Caco-2 (cell line): Measurements from ENCODE around the gene POU4F2. TPM values are rescaled to one million over a fixed set of nuclear protein-coding genes. Genes with fewer than 3 reads are reported as not detected.
A peak's percentile ranks its signal among the peaks of the same experiment; 100 is the strongest.

Experiments
- BruUV-seq: library from RNA; stranded (reverse); fragments of 400-500 nt; replicated peaks from 2 replicates; lab custom pipeline; 2021; lab: Mats Ljungman, UMichigan
- CTCF ChIA-PET: fragments of 300-600 bp; sonication (Branson Sonifier 250); formaldehyde crosslinking; loops from one replicate; lab custom pipeline; 2022; ENCODE audit warnings: antibody characterized with exemption; lab: Charles Lee
- POLR2A ChIA-PET: fragments of 300-600 bp; sonication (Branson Sonifier 250); formaldehyde crosslinking; loops from one replicate; lab custom pipeline; 2022; ENCODE audit warnings: antibody characterized with exemption; lab: Charles Lee
- DNase-seq, 2 experiments: peaks; one replicate each; pipeline versions ENCODE4 v3.0.0 to v3.0.0-alpha.2; 2020 to 2022
- H3K27me3 ChIP-seq: replicated peaks from 2 replicates; pipeline ENCODE4 v1.6.0; 2011; ENCODE audit warnings: low read length; ENCODE audit not compliant: control insufficient read depth, insufficient read depth
- H3K36me3 ChIP-seq: 2 replicates; pipeline ENCODE4 v1.5.1; 2011; ENCODE audit warnings: low read length; ENCODE audit not compliant: control insufficient read depth, insufficient read depth
- H3K4me1 ChIP-seq: fragments of 250-450 bp; sonication (Bioruptor Pico); 2 replicates; pipeline ENCODE4 v1.5.1; 2020; ENCODE audit warnings: mild to moderate bottlenecking
- H3K4me3 ChIP-seq: 2 replicates; pipeline ENCODE4 v1.5.1; 2011; ENCODE audit warnings: low read depth, mild to moderate bottlenecking, control low read depth, low read length
- H3K9me3 ChIP-seq: fragments of 250-450 bp; sonication (Bioruptor Pico); 2 replicates; pipeline ENCODE4 v1.5.1; 2020; ENCODE audit warnings: mild to moderate bottlenecking, moderate library complexity
- H3K27ac Mint-ChIP-seq: one replicate; pipeline ENCODE4 v1.8.0; 2022; ENCODE audit warnings: mixed read lengths; ENCODE audit not compliant: unreplicated experiment
- H3K27me3 Mint-ChIP-seq: one replicate; pipeline ENCODE4 v1.8.0; 2022; ENCODE audit warnings: mixed read lengths; ENCODE audit not compliant: insufficient read depth, unreplicated experiment
- H3K36me3 Mint-ChIP-seq: one replicate; pipeline ENCODE4 v1.8.0; 2022; ENCODE audit warnings: mild to moderate bottlenecking, mixed read lengths; ENCODE audit not compliant: insufficient read depth, unreplicated experiment
- H3K4me1 Mint-ChIP-seq: one replicate; pipeline ENCODE4 v1.8.0; 2022; ENCODE audit warnings: low read depth, mixed read lengths; ENCODE audit not compliant: unreplicated experiment
- H3K4me3 Mint-ChIP-seq: one replicate; pipeline ENCODE4 v1.8.0; 2022; ENCODE audit warnings: mild to moderate bottlenecking, moderate library complexity, mixed read lengths; ENCODE audit not compliant: unreplicated experiment
- H3K9me3 Mint-ChIP-seq: one replicate; pipeline ENCODE4 v1.8.0; 2022; ENCODE audit warnings: mixed read lengths; ENCODE audit not compliant: unreplicated experiment
- intact Hi-C: fragments of 100-400 bp; cut with micrococcal nuclease; formaldehyde crosslinking; loops from one replicate; pipeline ENCODE4 v1.10.0; 2022; ENCODE audit not compliant: unreplicated experiment
- total RNA-seq: library from RNA; stranded (reverse); gene quantifications from 2 replicates; pipeline ENCODE4 v1.2.3, GENCODE V29; 2022
- TF ChIP-seq, protein P1 (sequence below), 2 experiments: fragments of 200-600 bp in 1 of 2; IDR thresholded peaks; 1 replicate in 1 of 2; 2 replicates in 1 of 2; pipeline versions ENCODE4 v1.5.1 to v1.8.0; 2011 to 2022; ENCODE audit warnings: antibody characterized with exemption in 1 of 2, control low read depth in 1 of 2, inconsistent platforms in 1 of 2, low read depth in 1 of 2, low read length in 1 of 2, mild to moderate bottlenecking in 1 of 2, moderate library complexity in 1 of 2; ENCODE audit not compliant: insufficient read depth in 1 of 2, severe bottlenecking in 1 of 2, unreplicated experiment in 1 of 2

POU4F2 gene
- total RNA-seq, 1 experiment from 2014 or later: not detected

DNA sequence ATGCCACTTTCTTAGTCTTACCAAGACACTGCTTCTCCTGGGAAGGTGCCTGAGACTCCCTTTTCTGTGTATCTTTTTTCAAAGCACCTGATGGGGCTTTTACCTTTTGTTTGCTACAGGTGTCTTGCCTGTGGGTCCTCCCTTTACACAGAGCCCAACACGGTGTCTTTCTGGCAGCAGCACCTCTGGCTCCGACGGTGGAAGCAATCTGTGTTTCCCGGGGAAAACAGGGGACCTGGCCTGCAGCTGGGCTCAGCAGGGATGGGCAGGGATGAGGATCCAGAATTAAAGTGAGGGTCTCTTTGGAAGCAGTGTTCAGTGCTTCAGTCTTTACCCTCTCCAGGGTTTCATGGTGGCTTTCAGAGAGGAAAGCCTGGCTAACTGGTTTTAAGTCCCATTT, 11.3 kb downstream of the POU4F2 start:
- H3K27me3 ChIP-seq: no peaks in the 10 kb centered on the region
- POLR2A ChIA-PET: no interaction called here
- Mint-ChIP-seq H3K27me3 (peaks cover 21% of the 10 kb centered on the region), H3K27ac (no peak overlapping the region), H3K9me3 (no peaks in the 10 kb centered on the region), H3K4me3 (no peak overlapping the region), H3K4me1 (no peaks in the 10 kb centered on the region), H3K36me3 (no peaks in the 10 kb centered on the region)
- no peaks in the 10 kb centered on the region for H3K4me1 ChIP-seq
- intact Hi-C loops: no loop called here
- no peaks in the 10 kb centered on the region for H3K36me3 ChIP-seq
- TF ChIP-seq, protein P1, sequence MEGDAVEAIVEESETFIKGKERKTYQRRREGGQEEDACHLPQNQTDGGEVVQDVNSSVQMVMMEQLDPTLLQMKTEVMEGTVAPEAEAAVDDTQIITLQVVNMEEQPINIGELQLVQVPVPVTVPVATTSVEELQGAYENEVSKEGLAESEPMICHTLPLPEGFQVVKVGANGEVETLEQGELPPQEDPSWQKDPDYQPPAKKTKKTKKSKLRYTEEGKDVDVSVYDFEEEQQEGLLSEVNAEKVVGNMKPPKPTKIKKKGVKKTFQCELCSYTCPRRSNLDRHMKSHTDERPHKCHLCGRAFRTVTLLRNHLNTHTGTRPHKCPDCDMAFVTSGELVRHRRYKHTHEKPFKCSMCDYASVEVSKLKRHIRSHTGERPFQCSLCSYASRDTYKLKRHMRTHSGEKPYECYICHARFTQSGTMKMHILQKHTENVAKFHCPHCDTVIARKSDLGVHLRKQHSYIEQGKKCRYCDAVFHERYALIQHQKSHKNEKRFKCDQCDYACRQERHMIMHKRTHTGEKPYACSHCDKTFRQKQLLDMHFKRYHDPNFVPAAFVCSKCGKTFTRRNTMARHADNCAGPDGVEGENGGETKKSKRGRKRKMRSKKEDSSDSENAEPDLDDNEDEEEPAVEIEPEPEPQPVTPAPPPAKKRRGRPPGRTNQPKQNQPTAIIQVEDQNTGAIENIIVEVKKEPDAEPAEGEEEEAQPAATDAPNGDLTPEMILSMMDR (IDR thresholded peaks at IDR 0.05; ENCODE audit: insufficient read depth in 1 of 2, low read depth in 1 of 2, low read length in 1 of 2, severe bottlenecking in 1 of 2, unreplicated experiment in 1 of 2): no peak
- no peak overlapping the region for H3K4me3 ChIP-seq
- no TSS peak for BruUV-seq
- H3K9me3 ChIP-seq: no peaks in the 10 kb centered on the region
- CTCF ChIA-PET: no interaction called here
- no peak for DNase-seq

DNA sequence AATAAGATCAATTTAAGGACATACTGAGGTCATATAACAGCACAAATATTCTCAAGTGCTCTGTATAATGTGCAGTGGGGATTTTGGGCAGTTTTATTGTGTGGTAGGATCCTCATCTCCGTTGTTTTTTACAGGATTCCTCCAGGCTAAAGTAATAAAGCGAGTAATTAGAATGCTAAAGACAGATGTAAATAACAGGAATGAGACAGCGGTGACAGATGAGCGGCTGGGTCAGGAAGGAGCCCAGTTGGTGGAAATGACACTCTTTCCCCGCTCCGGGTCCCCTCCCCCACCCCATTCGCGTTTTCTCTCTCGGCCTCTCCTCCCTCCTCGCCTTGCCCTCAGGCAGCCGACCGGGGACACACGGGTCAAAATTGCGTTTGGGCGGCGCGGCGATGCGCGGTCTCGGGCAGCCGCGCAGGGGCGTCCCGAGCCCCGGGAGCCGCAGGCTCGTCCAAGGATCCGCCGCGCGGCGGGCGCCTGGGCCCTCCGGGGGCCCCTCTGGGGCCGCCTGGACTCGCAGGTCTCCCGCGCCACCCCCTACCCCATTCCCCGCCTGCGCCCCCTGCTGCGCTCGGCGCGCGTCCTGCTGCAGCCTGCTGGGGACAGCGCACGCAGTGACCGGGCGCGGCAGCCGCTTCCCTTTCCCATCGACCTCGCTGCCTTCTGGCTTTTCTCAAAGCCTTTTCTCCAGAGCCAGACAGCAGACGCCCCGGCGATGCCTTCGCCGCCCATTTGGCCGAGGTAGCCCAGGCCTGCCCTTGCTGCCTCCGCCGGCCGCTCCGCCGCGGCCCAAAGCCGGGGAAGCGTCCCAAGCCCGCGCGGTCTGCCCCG, 16.2 kb downstream of the POU4F2 start:
- Mint-ChIP-seq H3K4me3 (peak overlapping the region; percentile 37), H3K9me3 (no peaks in the 10 kb centered on the region), H3K36me3 (no peaks in the 10 kb centered on the region), H3K27ac (no peak overlapping the region), H3K4me1 (no peaks in the 10 kb centered on the region), H3K27me3 (peaks cover 6% of the 10 kb centered on the region)
- H3K4me3 ChIP-seq: no peak overlapping the region
- no peak for DNase-seq
- no peaks in the 10 kb centered on the region for H3K27me3 ChIP-seq
- ChIA-PET POLR2A (no interaction called here), CTCF (no interaction called here)
- TF ChIP-seq, protein P1 (IDR thresholded peaks at IDR 0.05; ENCODE audit: insufficient read depth in 1 of 2, low read depth in 1 of 2, low read length in 1 of 2, severe bottlenecking in 1 of 2, unreplicated experiment in 1 of 2): no peak
- no TSS peak for BruUV-seq
- no peaks in the 10 kb centered on the region for H3K9me3 ChIP-seq
- H3K4me1 ChIP-seq: no peaks in the 10 kb centered on the region
- intact Hi-C loops: no loop called here
- H3K36me3 ChIP-seq: no peaks in the 10 kb centered on the region

DNA sequence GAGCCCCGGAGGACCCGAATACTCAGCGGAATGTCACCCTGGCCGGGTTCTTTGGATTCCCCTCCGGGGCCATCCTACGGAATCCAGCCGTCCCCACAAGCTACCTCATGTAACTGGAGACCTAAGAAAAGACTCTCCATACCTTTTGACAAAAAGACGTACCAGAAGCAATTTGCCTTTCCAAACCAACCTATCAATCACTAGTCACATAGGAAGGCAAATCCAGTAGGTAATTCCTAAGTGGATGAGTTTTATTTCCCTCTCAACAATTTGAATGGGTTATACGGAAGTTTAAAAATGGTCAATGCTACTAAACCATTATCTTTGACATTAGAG, 16.8 kb downstream of the POU4F2 start:
- H3K9me3 Mint-ChIP-seq: no peaks in the 10 kb centered on the region
- ChIA-PET POLR2A (no interaction called here), CTCF (no interaction called here)
- H3K27me3 ChIP-seq: no peaks in the 10 kb centered on the region
- peaks cover 7% of the 10 kb centered on the region for H3K27me3 Mint-ChIP-seq
- TF ChIP-seq, protein P1 (IDR thresholded peaks at IDR 0.05; ENCODE audit: insufficient read depth in 1 of 2, low read depth in 1 of 2, low read length in 1 of 2, severe bottlenecking in 1 of 2, unreplicated experiment in 1 of 2): no peak
- peak overlapping the region; percentile 37 for H3K4me3 Mint-ChIP-seq
- H3K36me3 Mint-ChIP-seq: no peaks in the 10 kb centered on the region
- DNase-seq: no peak
- no peak overlapping the region for H3K4me3 ChIP-seq
- no peaks in the 10 kb centered on the region for H3K4me1 Mint-ChIP-seq
- no peak overlapping the region for H3K27ac Mint-ChIP-seq
- H3K9me3 ChIP-seq: no peaks in the 10 kb centered on the region
- intact Hi-C loops: no loop called here
- no TSS peak for BruUV-seq
- H3K36me3 ChIP-seq: no peaks in the 10 kb centered on the region
- no peaks in the 10 kb centered on the region for H3K4me1 ChIP-seq
